OCI-LY7 (cell line): ENCODE data around the gene JPH2. TPM values are rescaled to one million over a fixed set of nuclear protein-coding genes. Genes with fewer than 3 reads are reported as not detected.

Source experiments
- BruUV-seq: library from RNA; stranded (reverse); fragments of 400-500 nt; replicated peaks from 2 replicates; lab custom pipeline; 2021; lab: Mats Ljungman, UMichigan
- CTCF ChIA-PET: fragments of 300-600 bp; sonication (Branson Sonifier 250); formaldehyde crosslinking; loops from one replicate; lab custom pipeline; 2022; ENCODE audit warnings: antibody characterized with exemption; ENCODE audit not compliant: unreplicated experiment; lab: Charles Lee
- POLR2A ChIA-PET: fragments of 300-600 bp; sonication (Branson Sonifier 250); formaldehyde crosslinking; loops from one replicate; lab custom pipeline; 2022; ENCODE audit warnings: antibody characterized with exemption; lab: Charles Lee
- DNase-seq: peaks from one replicate; pipeline ENCODE4 v3.0.0-alpha.2; 2015; ENCODE audit warnings: low spot score
- H2AFZ ChIP-seq: fragments of 200-600 bp; sonication (generic), shearing (Covaris generic); 2 replicates; pipeline ENCODE4 v1.6.1; 2014; ENCODE audit warnings: mild to moderate bottlenecking, antibody characterized with exemption, low read length, moderate library complexity
- H3K27ac ChIP-seq: fragments of 200-600 bp; sonication (generic); 2 replicates; pipeline ENCODE4 v1.5.1; 2014; ENCODE audit warnings: mixed run types, low read depth, mild to moderate bottlenecking, moderate library complexity, low read length, inconsistent platforms; ENCODE audit not compliant: poor library complexity, severe bottlenecking
- H3K36me3 ChIP-seq: fragments of 200-600 bp; sonication (generic); 2 replicates; pipeline ENCODE4 v1.6.1; 2014; ENCODE audit warnings: mild to moderate bottlenecking, antibody characterized with exemption, low read length, moderate library complexity, mixed read lengths; ENCODE audit not compliant: insufficient read depth
- H3K4me1 ChIP-seq: fragments of 200-600 bp; sonication (generic); 2 replicates; pipeline ENCODE4 v1.5.1; 2014; ENCODE audit warnings: mild to moderate bottlenecking, low read length; ENCODE audit not compliant: insufficient read depth, poor library complexity, severe bottlenecking
- H3K4me2 ChIP-seq: fragments of 200-600 bp; sonication (generic); 2 replicates; pipeline ENCODE4 v1.6.1; 2014; ENCODE audit warnings: mild to moderate bottlenecking, low read length
- H3K4me3 ChIP-seq: fragments of 200-600 bp; sonication (generic); 2 replicates; pipeline ENCODE4 v1.5.1; 2014; ENCODE audit warnings: mild to moderate bottlenecking, low read depth, low read length; ENCODE audit not compliant: poor library complexity, severe bottlenecking
- H3K79me2 ChIP-seq: fragments of 200-600 bp; sonication (generic); 2 replicates; pipeline ENCODE4 v1.6.1; 2016; ENCODE audit warnings: low read depth, mild to moderate bottlenecking, low read length, moderate library complexity, mixed read lengths; ENCODE audit not compliant: insufficient read depth
- H3K9me2 ChIP-seq: fragments of 200-600 bp; sonication (generic); 2 replicates; pipeline ENCODE4 v1.6.1; 2016; ENCODE audit warnings: mild to moderate bottlenecking, low read length, mixed read lengths; ENCODE audit not compliant: insufficient read depth
- H3K9me3 ChIP-seq: fragments of 200-600 bp; sonication (generic); 2 replicates; pipeline ENCODE4 v1.6.1; 2014; ENCODE audit warnings: mild to moderate bottlenecking, mixed run types, low read length, mixed read lengths
- H4K20me1 ChIP-seq: fragments of 200-600 bp; sonication (generic); 2 replicates; pipeline ENCODE4 v1.6.1; 2014; ENCODE audit warnings: mild to moderate bottlenecking, antibody characterized with exemption, low read length, moderate library complexity, mixed read lengths; ENCODE audit not compliant: insufficient read depth
- CTCF ChIP-seq: fragments of 200-600 bp; sonication (generic); conservative IDR thresholded peaks from 2 replicates; pipeline ENCODE4 v1.5.1; 2014; ENCODE audit warnings: mild to moderate bottlenecking, antibody characterized with exemption, low read length, moderate library complexity, mixed read lengths
- EZH2phosphoT487 ChIP-seq: fragments of 200-600 bp; sonication (generic); IDR thresholded peaks from 2 replicates; pipeline ENCODE4 v1.6.1; 2018; ENCODE audit warnings: low read depth, borderline replicate concordance, mild to moderate bottlenecking, mixed run types, antibody characterized with exemption, low read length, moderate library complexity, mixed read lengths
- intact Hi-C: fragments of 100-400 bp; cut with micrococcal nuclease; formaldehyde crosslinking; loops from one replicate; pipeline ENCODE4 v1.10.0; 2022; ENCODE audit not compliant: unreplicated experiment
- total RNA-seq, 2 experiments: library from RNA; depleted of rRNA in 1 of 2; stranded (reverse); fragments of >200 nt in 1 of 2; shearing (Covaris generic) in 1 of 2; gene quantifications; 2 replicates each; pipeline ENCODE4 v1.2.3, GENCODE V29; 2014 to 2022

Gene JPH2
- total RNA-seq, 2 experiments from 2014 or later: not detected

DNA sequence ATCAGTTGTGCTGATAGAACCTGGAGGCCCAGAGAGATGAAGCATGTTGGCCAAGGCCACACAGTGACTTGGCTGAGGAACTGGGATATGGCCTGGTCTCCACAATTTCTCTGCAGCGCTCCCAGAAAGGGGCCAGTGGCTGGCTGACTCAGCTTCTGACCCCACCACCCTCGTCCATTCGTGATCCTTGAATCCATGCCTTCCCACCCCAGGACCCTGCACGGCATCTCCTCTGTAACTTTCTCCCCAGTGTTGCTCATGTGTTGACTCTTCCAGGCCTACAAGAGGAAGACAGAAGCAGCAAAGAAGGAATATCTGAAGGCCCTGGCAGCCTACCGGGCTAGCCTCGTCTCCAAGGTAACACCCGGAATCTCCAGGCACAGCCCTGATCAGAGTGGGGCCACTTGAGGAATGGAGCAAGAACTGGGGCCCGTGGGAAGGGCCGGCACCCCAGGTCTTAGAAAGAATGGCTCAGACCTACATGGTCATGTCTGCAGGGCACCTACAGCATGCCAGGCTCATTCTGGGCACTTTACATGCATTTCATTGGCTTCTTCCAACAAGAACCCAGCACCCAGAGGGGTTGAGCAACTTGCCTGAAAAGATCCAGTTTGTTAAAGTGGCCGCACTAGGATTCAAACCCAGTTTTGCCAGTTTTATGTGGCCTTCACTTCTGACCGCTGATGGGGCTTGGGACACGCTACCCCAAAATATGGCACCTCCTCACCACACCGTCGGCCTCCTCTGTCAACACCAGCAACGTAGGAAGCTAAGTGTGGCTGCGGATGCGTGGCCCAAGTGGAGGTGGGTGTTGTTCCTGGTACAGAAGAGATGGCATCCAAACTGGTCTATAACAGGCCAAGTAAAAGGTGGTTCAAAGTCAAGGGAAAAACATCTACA, 122.2 kb downstream of the JPH2 start:
- no peaks in the 10 kb centered on the region for H3K9me2 ChIP-seq
- H3K4me3 ChIP-seq: no peak overlapping the region
- H3K79me2 ChIP-seq: no peaks in the 10 kb centered on the region
- H3K9me3 ChIP-seq: no peaks in the 10 kb centered on the region
- TF ChIP-seq CTCF (no peak), EZH2phosphoT487 (no peak)
- no peaks in the 10 kb centered on the region for H3K4me1 ChIP-seq
- H3K36me3 ChIP-seq: no peaks in the 10 kb centered on the region
- H2AFZ ChIP-seq: no peak overlapping the region
- H3K27ac ChIP-seq: no peak overlapping the region
- BruUV-seq: no TSS peak
- DNase-seq: no peak
- H3K4me2 ChIP-seq: no peak overlapping the region
- H4K20me1 ChIP-seq: no peaks in the 10 kb centered on the region
- ChIA-PET POLR2A (no interaction called here), CTCF (interaction anchor here (0.6 kb wide), 1 partner anchor 953 kb away, joined by 3 read pairs; no protein-coding TSS in a partner anchor)
- intact Hi-C loops: no loop called here

Other genes starting within 250 kb of the JPH2 start
- 24.5 and 28.1 TPM in 2 replicates for gene OSER1, start 23.6 kb upstream of the JPH2 start, total RNA-seq (2014; rRNA removed; shearing (Covaris generic))
- 31.9 and 35.9 TPM in 2 replicates for gene OSER1, start 23.6 kb upstream of the JPH2 start, total RNA-seq (2022)
- gene GDAP1L1, start 60.1 kb upstream of the JPH2 start, total RNA-seq (2014; rRNA removed; shearing (Covaris generic)): not detected in 2 replicates
- 0.27 TPM in 1 of 2 replicates, not detected in the other for gene GDAP1L1, start 60.1 kb upstream of the JPH2 start, total RNA-seq (2022)
- 1.7 and 2.3 TPM in 2 replicates for gene FITM2, start 124.0 kb upstream of the JPH2 start, total RNA-seq (2014; rRNA removed; shearing (Covaris generic))
- 2.4 and 2.6 TPM in 2 replicates for gene FITM2, start 124.0 kb upstream of the JPH2 start, total RNA-seq (2022)
- not detected in 2 replicates for gene R3HDML, start 149.9 kb upstream of the JPH2 start, total RNA-seq (2014; rRNA removed; shearing (Covaris generic))
- gene R3HDML, start 149.9 kb upstream of the JPH2 start, total RNA-seq (2022): not detected in 2 replicates
- not detected in 2 replicates for gene HNF4A, start 168.5 kb upstream of the JPH2 start, total RNA-seq (2014; rRNA removed; shearing (Covaris generic))
- gene HNF4A, start 168.5 kb upstream of the JPH2 start, total RNA-seq (2022): not detected in 2 replicates